Mesendoderm (in vitro differentiated cells): ENCODE results near the gene ESYT1. TPM values are rescaled to one million over a fixed set of nuclear protein-coding genes. Genes with fewer than 3 reads are reported as not detected.

Source experiments
- DNase-seq: peaks from one replicate; pipeline ENCODE4 v3.0.0; 2013
- H2AK5ac ChIP-seq: 2 replicates; pipeline ENCODE4 v1.6.1; 2013; ENCODE audit warnings: low read length, inconsistent platforms
- H2BK120ac ChIP-seq: 2 replicates; pipeline ENCODE4 v1.6.1; 2013; ENCODE audit warnings: low read depth, mild to moderate bottlenecking, low read length, moderate library complexity, mixed read lengths
- H2BK15ac ChIP-seq: replicated peaks from 2 replicates; pipeline ENCODE4 v1.6.1; 2013; ENCODE audit warnings: low read depth, mild to moderate bottlenecking, moderate library complexity
- H2BK5ac ChIP-seq: 2 replicates; pipeline ENCODE4 v1.6.1; 2013; ENCODE audit warnings: low read length, inconsistent platforms
- H3K18ac ChIP-seq: 2 replicates; pipeline ENCODE4 v1.6.1; 2013; ENCODE audit warnings: mild to moderate bottlenecking, low read length, mixed read lengths
- H3K23ac ChIP-seq: one replicate; pipeline ENCODE4 v1.6.1; 2013; ENCODE audit warnings: low read length
- H3K27ac ChIP-seq: 2 replicates; pipeline ENCODE4 v1.5.1; 2013; ENCODE audit warnings: low read depth, mild to moderate bottlenecking, inconsistent platforms, low read length, moderate library complexity
- H3K27me3 ChIP-seq: 2 replicates; pipeline ENCODE4 v1.6.1; 2013; ENCODE audit warnings: low read length, control low read depth, mild to moderate bottlenecking, inconsistent platforms; ENCODE audit not compliant: insufficient read depth, poor library complexity
- H3K36me3 ChIP-seq: 2 replicates; pipeline ENCODE4 v1.6.1; 2013; ENCODE audit warnings: low read length, inconsistent platforms; ENCODE audit not compliant: control insufficient read depth, insufficient read depth
- H3K4ac ChIP-seq: one replicate; pipeline ENCODE4 v1.6.1; 2013; ENCODE audit warnings: low read depth, mild to moderate bottlenecking, low read length, moderate library complexity
- H3K4me1 ChIP-seq: 2 replicates; pipeline ENCODE4 v1.6.1; 2013; ENCODE audit warnings: low read depth, low read length, inconsistent platforms; ENCODE audit not compliant: control insufficient read depth
- H3K4me2 ChIP-seq: 2 replicates; pipeline ENCODE4 v1.6.1; 2013; ENCODE audit warnings: low read length
- H3K4me3 ChIP-seq: 2 replicates; pipeline ENCODE4 v1.5.1; 2013; ENCODE audit warnings: mild to moderate bottlenecking, low read length
- H3K56ac ChIP-seq: one replicate; pipeline ENCODE4 v1.6.1; 2013; ENCODE audit warnings: low read length
- H3K79me1 ChIP-seq: 2 replicates; pipeline ENCODE4 v1.6.1; 2013; ENCODE audit warnings: low read length, inconsistent platforms
- H3K79me2 ChIP-seq: 2 replicates; pipeline ENCODE4 v1.6.1; 2013; ENCODE audit warnings: mild to moderate bottlenecking, low read length; ENCODE audit not compliant: control insufficient read depth, insufficient read depth
- H3K9ac ChIP-seq: 2 replicates; pipeline ENCODE4 v1.6.1; 2013; ENCODE audit warnings: low read length, inconsistent platforms
- H4K5ac ChIP-seq: one replicate; pipeline ENCODE4 v1.6.1; 2013; ENCODE audit warnings: low read length
- H4K8ac ChIP-seq: one replicate; pipeline ENCODE4 v1.6.1; 2013; ENCODE audit warnings: low read depth, mild to moderate bottlenecking, control low read depth, low read length, moderate library complexity
- WGBS: extraction: QIAGEN DNeasy Blood & Tissue Kit; methylation state at CpG from one replicate; pipeline ENCODE4 v1.1.7; 2013; ENCODE audit warnings: low lambda C conversion rate, missing lambda C conversion rate; ENCODE audit not compliant: insufficient coverage; ENCODE audit errors: extremely low coverage; 5-methylcytosine and 5-hydroxymethylcytosine counted together
- polyA plus RNA-seq, 2 experiments: library from polyadenylated mRNA; stranded (reverse); fragments of 200-250 nt; gene quantifications; one replicate each; pipeline ENCODE4 v1.2.3, GENCODE V29; 2013

Gene ESYT1
- polyA plus RNA-seq (2013, experiment 1 of 2), result 55.9 TPM
- polyA plus RNA-seq (2013, experiment 2 of 2), result 55.7 TPM

GRCh38 chr12:56127888-56128669 is at the start of gene ESYT1:
TSS of gene ESYT1 (plus strand) at chr12:56128267. CDS start at chr12:56128320, 53 bp downstream.
- Histone ChIP-seq H3K27me3 (no peaks in the 10 kb centered on the region), H3K4me2 (peak within 1 kb of the TSS; percentile 98), H3K4me1 (peaks cover 8% of the 10 kb centered on the region), H3K18ac (peak within 1 kb of the TSS; percentile 13), H2AK5ac (no peak within 1 kb of the TSS), H2BK15ac (no peak within 1 kb of the TSS), H3K4me3 (peak within 1 kb of the TSS; percentile 76), H4K8ac (no peak within 1 kb of the TSS), H3K79me1 (peaks cover 12% of the 10 kb centered on the region), H2BK120ac (no peak within 1 kb of the TSS), H3K27ac (peak within 1 kb of the TSS; percentile 51), H3K79me2 (peaks cover 4% of the 10 kb centered on the region), H3K4ac (no peak within 1 kb of the TSS), H2BK5ac (peak within 1 kb of the TSS; percentile 77), H3K36me3 (no peaks in the 10 kb centered on the region), H3K9ac (peak within 1 kb of the TSS; percentile 72), H4K5ac (no peak within 1 kb of the TSS), H3K56ac (peak within 1 kb of the TSS; percentile 86), H3K23ac (peak within 1 kb of the TSS; percentile 1)
- peak; percentile 100 for DNase-seq
- WGBS, result no CpG with 5 or more reads among the region's 49 CpGs

GRCh38 chr12:56078427-56078826 is 49.6 kb upstream of the ESYT1 start:
- Histone ChIP-seq H3K4me3 (no peak overlapping the region), H3K18ac (no peak overlapping the region), H3K23ac (no peak overlapping the region), H3K4ac (no peak overlapping the region), H3K27me3 (no peaks in the 10 kb centered on the region), H3K79me2 (peaks cover 15% of the 10 kb centered on the region), H3K4me2 (no peak overlapping the region), H3K27ac (no peak overlapping the region), H2AK5ac (no peak overlapping the region), H3K9ac (peak overlapping the region; percentile 26), H3K36me3 (no peaks in the 10 kb centered on the region), H3K79me1 (peaks cover 2% of the 10 kb centered on the region), H4K5ac (no peak overlapping the region), H3K4me1 (peaks cover 6% of the 10 kb centered on the region), H2BK5ac (no peak overlapping the region), H3K56ac (peak overlapping the region; percentile 62), H2BK15ac (no peak overlapping the region), H2BK120ac (no peak overlapping the region), H4K8ac (no peak overlapping the region)
- DNase-seq, result no peak
- WGBS, result no CpG with 5 or more reads among the region's 1 CpG

GRCh38 chr12:56078931-56079722 is 48.9 kb upstream of the ESYT1 start:
- H3K4me3 ChIP-seq, result peak overlapping the region; percentile 70
- H3K79me2 ChIP-seq, result peaks cover 15% of the 10 kb centered on the region
- peaks cover 5% of the 10 kb centered on the region for H3K79me1 ChIP-seq
- H3K27me3 ChIP-seq, result no peaks in the 10 kb centered on the region
- no CpG with 5 or more reads among the region's 50 CpGs for WGBS
- peak overlapping the region; percentile 75 for H3K9ac ChIP-seq
- peak overlapping the region; percentile 96 for H3K4me2 ChIP-seq
- H4K8ac ChIP-seq, result no peak overlapping the region
- H3K27ac ChIP-seq, result peak overlapping the region; percentile 55
- no peak overlapping the region for H2BK120ac ChIP-seq
- H3K4ac ChIP-seq, result no peak overlapping the region
- H2AK5ac ChIP-seq, result no peak overlapping the region
- H2BK5ac ChIP-seq, result peak overlapping the region; percentile 81
- no peak overlapping the region for H4K5ac ChIP-seq
- peak; percentile 95 for DNase-seq
- no peak overlapping the region for H2BK15ac ChIP-seq
- H3K36me3 ChIP-seq, result no peaks in the 10 kb centered on the region
- H3K56ac ChIP-seq, result peak overlapping the region; percentile 98
- peak overlapping the region; percentile 65 for H3K18ac ChIP-seq
- peaks cover 6% of the 10 kb centered on the region for H3K4me1 ChIP-seq
- H3K23ac ChIP-seq, result no peak overlapping the region

GRCh38 chr12:56079723-56080555 is 48.1 kb upstream of the ESYT1 start, which contains the start of gene ERBB3:
TSS of gene ERBB3 (plus strand) at chr12:56080165. CDS start at chr12:56080301, 136 bp downstream.
- WGBS, result no CpG with 5 or more reads among the region's 59 CpGs
- H3K4me2 ChIP-seq, result peak within 1 kb of the TSS; percentile 96

GRCh38 chr12:56080556-56081138 is 47.4 kb upstream of the ESYT1 start:
- peak overlapping the region; percentile 5 for H3K18ac ChIP-seq
- H4K5ac ChIP-seq, result no peak overlapping the region
- H3K36me3 ChIP-seq, result no peaks in the 10 kb centered on the region
- H3K4ac ChIP-seq, result peak overlapping the region; percentile 6
- H3K4me3 ChIP-seq, result peak overlapping the region; percentile 70
- H3K56ac ChIP-seq, result peak overlapping the region; percentile 98
- H4K8ac ChIP-seq, result no peak overlapping the region
- no peaks in the 10 kb centered on the region for H3K27me3 ChIP-seq
- H3K23ac ChIP-seq, result no peak overlapping the region
- peak overlapping the region; percentile 81 for H3K27ac ChIP-seq
- H2BK15ac ChIP-seq, result no peak overlapping the region
- peak; percentile 84 for DNase-seq
- peaks cover 5% of the 10 kb centered on the region for H3K79me1 ChIP-seq
- peaks cover 6% of the 10 kb centered on the region for H3K4me1 ChIP-seq
- peaks cover 15% of the 10 kb centered on the region for H3K79me2 ChIP-seq
- H2BK120ac ChIP-seq, result no peak overlapping the region
- no peak overlapping the region for H2BK5ac ChIP-seq
- H3K9ac ChIP-seq, result peak overlapping the region; percentile 75
- no CpG with 5 or more reads among the region's 20 CpGs for WGBS
- peak overlapping the region; percentile 6 for H2AK5ac ChIP-seq
- H3K4me2 ChIP-seq, result peak overlapping the region; percentile 96

More at GRCh38 chr12:56079723-56080555, 48.1 kb upstream of the ESYT1 start, which contains the start of gene ERBB3:
- H3K79me1 ChIP-seq, result peaks cover 5% of the 10 kb centered on the region
- peak within 1 kb of the TSS; percentile 65 for H3K18ac ChIP-seq
- H3K23ac ChIP-seq, result no peak within 1 kb of the TSS
- H3K36me3 ChIP-seq, result no peaks in the 10 kb centered on the region
- H3K27ac ChIP-seq, result peak within 1 kb of the TSS; percentile 81
- peak within 1 kb of the TSS; percentile 75 for H3K9ac ChIP-seq
- peaks cover 15% of the 10 kb centered on the region for H3K79me2 ChIP-seq
- H2BK5ac ChIP-seq, result peak within 1 kb of the TSS; percentile 81
- H2AK5ac ChIP-seq, result peak within 1 kb of the TSS; percentile 6
- peak within 1 kb of the TSS; percentile 6 for H3K4ac ChIP-seq
- DNase-seq, result peak; percentile 93
- no peak within 1 kb of the TSS for H4K5ac ChIP-seq
- peak within 1 kb of the TSS; percentile 70 for H3K4me3 ChIP-seq
- H2BK120ac ChIP-seq, result no peak within 1 kb of the TSS
- H3K27me3 ChIP-seq, result no peaks in the 10 kb centered on the region
- H3K56ac ChIP-seq, result peak within 1 kb of the TSS; percentile 98
- no peak within 1 kb of the TSS for H2BK15ac ChIP-seq
- peaks cover 6% of the 10 kb centered on the region for H3K4me1 ChIP-seq
- no peak within 1 kb of the TSS for H4K8ac ChIP-seq
